ENCODE data around the gene DDX51.
A peak's percentile ranks its signal among the peaks of the same experiment; 100 is the strongest.
"Not testable (repeated sequence)": the region's sequence is repeated elsewhere in the genome, so short reads cannot be mapped to it uniquely, and the experiment has no call there.

DDX51 gene

GRCh38 chr12:132137483-132138125, 6.5 kb downstream of the DDX51 start:
- no peak for DNase-seq

GRCh38 chr12:132136226-132136625, 7.9 kb downstream of the DDX51 start:
- not testable (repeated sequence) for DNase-seq

GRCh38 chr12:132134653-132135183, 9.4 kb downstream of the DDX51 start:
- DNase-seq, result not testable (repeated sequence)

GRCh38 chr12:132133952-132134652, 10.0 kb downstream of the DDX51 start:
- no peak for DNase-seq

GRCh38 chr12:132132609-132133430, 11.3 kb downstream of the DDX51 start:
- no peak for DNase-seq

- DNase-seq, result no peak
Observed at GRCh38 chr12:132131952-132132351, 12.2 kb downstream of the DDX51 start.

GRCh38 chr12:132131229-132131628, 12.9 kb downstream of the DDX51 start:
- no peak for DNase-seq

- DNase-seq, result no peak
Observed at GRCh38 chr12:132130690-132131089, 13.4 kb downstream of the DDX51 start.

- no peak for DNase-seq
Observed at GRCh38 chr12:132129007-132129406, 15.1 kb downstream of the DDX51 start.

- no peak for DNase-seq
Observed at GRCh38 chr12:132127041-132127440, 17.1 kb downstream of the DDX51 start.

- no peak for DNase-seq
Observed at GRCh38 chr12:132125736-132126135, 18.4 kb downstream of the DDX51 start.

GRCh38 chr12:132124766-132125425, 19.2 kb downstream of the DDX51 start:
- DNase-seq, result peak; percentile 42 to 49 (median 48)

GRCh38 chr12:132123970-132124765, 20.0 kb downstream of the DDX51 start:
- DNase-seq, result peak in 1 of 3 donors; percentile 17

GRCh38 chr12:132121283-132121682, 22.8 kb downstream of the DDX51 start:
- no peak for DNase-seq

GRCh38 chr12:132118876-132119275, 25.2 kb downstream of the DDX51 start:
- no peak for DNase-seq

- no peak for DNase-seq
Observed at GRCh38 chr12:132117558-132117875, 26.6 kb downstream of the DDX51 start.

- DNase-seq, result no peak
Observed at GRCh38 chr12:132116709-132117557, 27.2 kb downstream of the DDX51 start.

GRCh38 chr12:132115500-132115899, 28.6 kb downstream of the DDX51 start:
- no peak for DNase-seq

GRCh38 chr12:132114667-132115066, 29.5 kb downstream of the DDX51 start:
- no peak for DNase-seq

- no peak for DNase-seq
Observed at GRCh38 chr12:132111654-132112304, 32.3 kb downstream of the DDX51 start.

- DNase-seq, result no peak
Observed at GRCh38 chr12:132110677-132111076, 33.4 kb downstream of the DDX51 start.
